ENCODE measurements around the gene DOLPP1. TPM values are rescaled to one million over a fixed set of nuclear protein-coding genes. Genes with fewer than 3 reads are reported as not detected.
A peak's percentile ranks its signal among the peaks of the same experiment; 100 is the strongest.

Gene DOLPP1
- total and polyA plus RNA-seq, 2 of the 13 experiments (the other 11 are each of a cell fraction or from before 2014, with no cell fraction given), result 21.0 to 34.1 TPM

DNA sequence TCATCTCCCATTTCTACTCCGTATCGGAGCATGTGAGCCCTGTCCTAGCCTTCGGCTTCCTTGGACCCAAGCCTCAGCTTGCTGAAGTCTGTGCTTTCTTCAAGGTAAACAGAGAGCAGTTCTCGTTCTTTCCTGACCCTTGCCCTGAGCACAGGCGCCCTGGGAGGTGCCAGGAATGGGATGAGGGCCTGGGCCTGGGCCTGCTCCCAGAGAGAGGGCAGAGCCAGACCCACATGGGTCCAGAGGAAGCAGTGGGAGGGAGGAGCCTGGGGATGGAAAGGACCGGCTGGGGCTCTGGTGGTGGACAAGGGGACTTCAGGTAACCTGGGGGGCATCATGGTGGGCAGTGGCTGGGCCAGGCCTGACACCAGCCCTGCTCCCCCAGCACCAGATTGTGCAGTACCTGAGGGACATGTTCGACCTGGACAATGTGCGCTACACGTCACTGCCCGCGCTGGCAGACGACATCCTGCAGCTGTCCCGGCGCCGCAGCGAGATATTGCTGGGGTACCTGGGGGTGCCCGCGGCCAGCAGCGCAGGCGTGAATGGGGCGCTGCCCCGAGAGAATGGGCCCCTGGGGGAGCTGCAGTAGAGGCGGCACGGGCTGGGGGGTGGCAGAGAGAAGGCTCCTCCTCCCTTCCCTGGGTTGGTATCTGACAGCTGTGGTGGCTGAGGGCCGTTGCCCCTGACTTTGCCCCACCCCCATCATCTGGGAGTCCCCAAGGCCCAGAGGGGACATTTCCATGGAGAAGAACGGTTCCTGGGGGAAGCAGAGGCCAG lies 10.9 kb upstream of the DOLPP1 start:
- Histone ChIP-seq H3K79me2 (ENCODE audit: insufficient read depth, low read length) (no peaks in the 10 kb centered on the region), H4K20me1 (ENCODE audit: insufficient read depth, low read length) (no peaks in the 10 kb centered on the region), H3K4me3 (replicated peaks in 1 of 3; ENCODE audit: insufficient read depth in 1 of 3, low read depth in 2 of 3, low read length in 3 of 3) (no peak overlapping the region), H3K36me3 (replicated peaks in 1 of 2; ENCODE audit: control insufficient read depth in 1 of 2, insufficient read depth in 2 of 2, low read length in 2 of 2) (peaks cover 3 to 19% of the 10 kb centered on the region in 2 experiments; a peak in 4 of 5 replicates), H3K27me3 (ENCODE audit: control insufficient read depth in 1 of 2, insufficient read depth in 2 of 2, low read length in 2 of 2) (no peaks in the 10 kb centered on the region), H3K9me3 (ENCODE audit: low read length) (no peaks in the 10 kb centered on the region), H3K4me2 (ENCODE audit: low read depth, low read length) (no peak overlapping the region), H2AFZ (ENCODE audit: low read length) (no peak overlapping the region), H3K27ac (ENCODE audit: extremely low read length, insufficient read depth, low read length) (no peak overlapping the region), H3K4me1 (ENCODE audit: insufficient read depth, low read length) (peaks cover 13% of the 10 kb centered on the region), H3K9ac (ENCODE audit: insufficient read depth, low read depth, low read length) (no peak overlapping the region)
- DNase-seq (ENCODE audit: low spot score) (no peak), FAIRE-seq (no peak), ATAC-seq (peak; percentile 21; the same call in 2 of the 3 replicates)
- CTCF ChIA-PET (ENCODE audit: low intra/inter-chr PET ratio, low total read pairs), result no interaction called here
- in situ Hi-C loops (cut with HindIII; ENCODE audit: extremely low pct_ligation_motif_present, low pct_unique_long_range_greater_than_20kb), result no loop called here
- WGBS (ENCODE audit: low lambda C conversion rate), result 94% methylated on average over 15 of the region's 26 CpGs
- intact Hi-C loops (cut with micrococcal nuclease; ENCODE audit: unreplicated experiment), result no loop called here
- BruUV-seq (replicated peaks), result no TSS peak
- POLR2A ChIA-PET, result interaction anchor here (0.9 kb wide), 1 partner anchor 11 kb away, joined by 3 read pairs; the partner anchor contains the start of gene DOLPP1
- TF ChIP-seq TCF12 (IDR thresholded peaks at IDR 0.05), result no peak
- no peak for TF ChIP-seq TCF12 (CRISPR knock-in tag; IDR thresholded peaks at IDR 0.05)
- TF ChIP-seq ZNF709 (CRISPR knock-in tag; IDR thresholded peaks at IDR 0.05), result no peak
- TF ChIP-seq RNF2 (conservative IDR thresholded peaks at IDR 0.05; ENCODE audit: low read depth), result no peak
- TF ChIP-seq, protein P1, sequence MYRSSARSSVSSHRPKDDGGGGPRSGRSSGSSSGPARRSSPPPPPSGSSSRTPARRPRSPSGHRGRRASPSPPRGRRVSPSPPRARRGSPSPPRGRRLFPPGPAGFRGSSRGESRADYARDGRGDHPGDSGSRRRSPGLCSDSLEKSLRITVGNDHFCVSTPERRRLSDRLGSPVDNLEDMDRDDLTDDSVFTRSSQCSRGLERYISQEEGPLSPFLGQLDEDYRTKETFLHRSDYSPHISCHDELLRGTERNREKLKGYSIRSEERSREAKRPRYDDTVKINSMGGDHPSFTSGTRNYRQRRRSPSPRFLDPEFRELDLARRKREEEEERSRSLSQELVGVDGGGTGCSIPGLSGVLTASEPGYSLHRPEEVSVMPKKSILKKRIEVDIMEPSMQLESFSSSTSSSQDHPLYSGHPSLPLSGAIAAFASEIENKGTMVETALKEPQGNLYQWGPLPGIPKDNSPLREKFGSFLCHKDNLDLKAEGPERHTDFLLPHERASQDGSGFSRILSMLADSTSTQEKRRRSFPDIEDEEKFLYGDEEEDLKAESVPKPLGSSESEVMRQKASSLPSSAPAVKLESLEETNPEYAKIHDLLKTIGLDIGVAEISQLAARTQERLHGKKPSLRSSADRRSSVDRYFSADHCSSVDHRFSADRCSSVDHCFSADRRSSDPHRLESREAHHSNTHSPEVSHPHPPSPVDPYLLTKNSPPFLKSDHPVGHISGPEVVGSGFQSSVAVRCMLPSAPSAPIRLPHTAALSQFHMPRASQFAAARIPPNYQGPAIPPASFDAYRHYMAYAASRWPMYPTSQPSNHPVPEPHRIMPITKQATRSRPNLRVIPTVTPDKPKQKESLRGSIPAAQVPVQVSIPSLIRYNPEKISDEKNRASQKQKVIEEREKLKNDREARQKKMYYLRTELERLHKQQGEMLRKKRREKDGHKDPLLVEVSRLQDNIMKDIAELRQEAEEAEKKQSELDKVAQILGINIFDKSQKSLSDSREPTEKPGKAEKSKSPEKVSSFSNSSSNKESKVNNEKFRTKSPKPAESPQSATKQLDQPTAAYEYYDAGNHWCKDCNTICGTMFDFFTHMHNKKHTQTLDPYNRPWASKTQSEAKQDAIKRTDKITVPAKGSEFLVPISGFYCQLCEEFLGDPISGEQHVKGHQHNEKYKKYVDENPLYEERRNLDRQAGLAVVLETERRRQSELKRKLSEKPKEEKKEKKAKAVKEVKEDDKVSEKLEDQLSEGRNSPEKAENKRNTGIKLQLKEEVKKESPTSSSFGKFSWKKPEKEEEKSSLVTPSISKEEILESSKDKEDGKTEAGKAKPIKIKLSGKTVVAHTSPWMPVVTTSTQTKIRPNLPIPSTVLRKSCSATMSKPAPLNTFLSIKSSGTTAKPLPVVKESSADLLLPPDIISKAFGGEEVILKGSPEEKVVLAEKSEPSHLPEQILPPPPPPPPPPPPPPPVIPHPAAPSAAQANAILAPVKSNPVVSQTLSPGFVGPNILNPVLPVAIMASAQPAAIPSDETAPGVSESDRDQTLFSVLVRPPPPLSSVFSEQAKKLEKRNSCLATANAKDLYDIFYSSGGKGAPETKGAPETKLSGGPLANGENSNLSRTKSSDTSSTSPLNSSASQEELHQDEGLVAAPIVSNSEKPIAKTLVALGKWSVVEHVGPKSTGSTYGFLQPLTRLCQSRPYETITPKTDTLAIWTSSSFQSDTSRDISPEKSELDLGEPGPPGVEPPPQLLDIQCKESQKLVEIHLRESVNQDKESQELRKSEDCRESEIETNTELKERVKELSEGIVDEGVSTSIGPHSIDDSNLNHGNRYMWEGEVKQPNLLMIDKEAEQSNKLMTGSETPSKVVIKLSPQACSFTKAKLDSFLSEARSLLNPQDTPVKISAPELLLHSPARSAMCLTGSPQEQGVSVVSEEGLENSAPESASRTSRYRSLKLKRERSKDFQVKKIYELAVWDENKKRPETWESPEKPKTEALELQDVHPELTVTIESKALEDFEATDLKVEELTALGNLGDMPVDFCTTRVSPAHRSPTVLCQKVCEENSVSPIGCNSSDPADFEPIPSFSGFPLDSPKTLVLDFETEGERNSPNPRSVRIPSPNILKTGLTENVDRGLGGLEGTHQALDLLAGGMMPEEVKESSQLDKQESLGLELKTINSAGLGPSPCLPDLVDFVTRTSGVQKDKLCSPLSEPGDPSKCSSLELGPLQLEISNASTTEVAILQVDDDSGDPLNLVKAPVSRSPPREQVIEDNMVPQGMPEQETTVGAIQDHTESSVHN (CRISPR knock-in tag; IDR thresholded peaks at IDR 0.05), result no peak
- no peak for TF ChIP-seq KDM5B (CRISPR knock-in tag; IDR thresholded peaks at IDR 0.05; ENCODE audit: borderline replicate concordance)
- TF ChIP-seq NCOR1 (IDR thresholded peaks at IDR 0.05; ENCODE audit: borderline replicate concordance, low read length), result no peak
- no peak for TF ChIP-seq CREB1 (IDR thresholded peaks at IDR 0.05)
- TF ChIP-seq CREB1 (CRISPR knock-in tag; IDR thresholded peaks at IDR 0.05), result no peak

Data from HepG2 (cell line).